ENCODE results near the gene RALGDS. TPM values are rescaled to one million over a fixed set of nuclear protein-coding genes. Genes with fewer than 3 reads are reported as not detected.

The RALGDS gene
- total RNA-seq, 2 experiments from 2014 or later = 23.8 to 28.2 TPM

DNA sequence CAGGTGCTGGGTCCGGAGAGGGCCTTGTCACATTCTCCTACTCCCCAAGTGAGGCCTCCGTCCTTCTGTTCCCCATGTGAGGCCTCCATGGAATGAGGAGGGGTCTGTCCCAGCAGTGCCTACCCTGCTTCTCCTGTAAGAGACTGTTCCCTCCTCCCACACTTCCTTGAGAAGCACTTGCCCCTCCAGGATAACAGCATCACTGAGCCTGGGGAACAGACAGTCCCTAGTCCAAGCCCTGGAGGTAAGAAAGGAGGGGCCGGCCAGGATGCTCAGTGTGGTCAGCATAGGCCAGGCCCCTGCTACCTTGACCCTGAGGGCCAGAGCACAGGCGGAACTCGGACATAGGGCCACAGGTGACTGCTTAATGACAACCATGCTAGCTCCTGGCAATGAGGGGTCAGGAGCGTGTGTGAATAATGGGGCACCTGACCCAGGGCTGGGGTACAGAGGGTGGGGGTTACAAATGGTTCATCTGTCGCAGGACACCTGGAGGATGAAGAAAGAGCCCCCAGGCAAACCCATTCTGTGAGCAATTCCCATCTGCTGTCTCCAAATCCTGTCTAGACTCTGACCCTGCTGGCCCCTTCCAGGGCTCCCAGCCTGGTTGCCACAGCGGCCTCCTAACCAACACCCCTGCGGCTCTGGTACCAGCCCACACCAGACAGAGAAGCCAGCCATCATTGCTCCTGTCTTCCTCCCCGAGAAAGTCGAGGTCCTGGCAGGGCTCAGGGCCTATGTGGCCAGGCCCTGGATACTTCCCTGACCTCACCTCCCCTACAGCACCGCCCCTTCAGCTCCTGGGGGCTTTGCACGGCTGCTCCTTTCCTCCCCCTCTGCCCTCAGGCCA lies 20.3 kb downstream of the RALGDS start:
- intact Hi-C loops (cut with micrococcal nuclease; ENCODE audit: unreplicated experiment) = no loop called here
- ChIA-PET CTCF (ENCODE audit: unreplicated experiment) (no interaction called here), POLR2A (no interaction called here)
- no peaks in the 10 kb centered on the region; the same call in 1 of the 2 replicates for H3K9me2 ChIP-seq (ENCODE audit: insufficient read depth, low read length)
- no peak overlapping the region for H3K27ac ChIP-seq (ENCODE audit: low read depth, low read length, poor library complexity, severe bottlenecking)
- H3K36me3 ChIP-seq (ENCODE audit: insufficient read depth, low read length) = peaks cover 70% of the 10 kb centered on the region
- H3K4me2 ChIP-seq (ENCODE audit: low read length) = no peak overlapping the region
- H3K79me2 ChIP-seq (ENCODE audit: insufficient read depth, low read depth, low read length) = no peaks in the 10 kb centered on the region
- peaks cover 10% of the 10 kb centered on the region; the same call in 1 of the 2 replicates for H3K9me3 ChIP-seq (ENCODE audit: low read length)
- H3K4me3 ChIP-seq (ENCODE audit: low read depth, low read length, poor library complexity, severe bottlenecking) = no peak overlapping the region
- TF ChIP-seq EZH2phosphoT487 (IDR thresholded peaks at IDR 0.05; ENCODE audit: borderline replicate concordance, low read depth, low read length) = no peak
- TF ChIP-seq, protein P1, sequence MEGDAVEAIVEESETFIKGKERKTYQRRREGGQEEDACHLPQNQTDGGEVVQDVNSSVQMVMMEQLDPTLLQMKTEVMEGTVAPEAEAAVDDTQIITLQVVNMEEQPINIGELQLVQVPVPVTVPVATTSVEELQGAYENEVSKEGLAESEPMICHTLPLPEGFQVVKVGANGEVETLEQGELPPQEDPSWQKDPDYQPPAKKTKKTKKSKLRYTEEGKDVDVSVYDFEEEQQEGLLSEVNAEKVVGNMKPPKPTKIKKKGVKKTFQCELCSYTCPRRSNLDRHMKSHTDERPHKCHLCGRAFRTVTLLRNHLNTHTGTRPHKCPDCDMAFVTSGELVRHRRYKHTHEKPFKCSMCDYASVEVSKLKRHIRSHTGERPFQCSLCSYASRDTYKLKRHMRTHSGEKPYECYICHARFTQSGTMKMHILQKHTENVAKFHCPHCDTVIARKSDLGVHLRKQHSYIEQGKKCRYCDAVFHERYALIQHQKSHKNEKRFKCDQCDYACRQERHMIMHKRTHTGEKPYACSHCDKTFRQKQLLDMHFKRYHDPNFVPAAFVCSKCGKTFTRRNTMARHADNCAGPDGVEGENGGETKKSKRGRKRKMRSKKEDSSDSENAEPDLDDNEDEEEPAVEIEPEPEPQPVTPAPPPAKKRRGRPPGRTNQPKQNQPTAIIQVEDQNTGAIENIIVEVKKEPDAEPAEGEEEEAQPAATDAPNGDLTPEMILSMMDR (conservative IDR thresholded peaks at IDR 0.05; ENCODE audit: low read length) = no peak
- DNase-seq (ENCODE audit: low spot score) = no peak
- no TSS peak for BruUV-seq (replicated peaks)
- H2AFZ ChIP-seq (ENCODE audit: low read length) = no peak overlapping the region
- no peaks in the 10 kb centered on the region for H4K20me1 ChIP-seq (ENCODE audit: insufficient read depth, low read length)
- H3K4me1 ChIP-seq (ENCODE audit: insufficient read depth, low read length, poor library complexity, severe bottlenecking) = no peaks in the 10 kb centered on the region

DNA sequence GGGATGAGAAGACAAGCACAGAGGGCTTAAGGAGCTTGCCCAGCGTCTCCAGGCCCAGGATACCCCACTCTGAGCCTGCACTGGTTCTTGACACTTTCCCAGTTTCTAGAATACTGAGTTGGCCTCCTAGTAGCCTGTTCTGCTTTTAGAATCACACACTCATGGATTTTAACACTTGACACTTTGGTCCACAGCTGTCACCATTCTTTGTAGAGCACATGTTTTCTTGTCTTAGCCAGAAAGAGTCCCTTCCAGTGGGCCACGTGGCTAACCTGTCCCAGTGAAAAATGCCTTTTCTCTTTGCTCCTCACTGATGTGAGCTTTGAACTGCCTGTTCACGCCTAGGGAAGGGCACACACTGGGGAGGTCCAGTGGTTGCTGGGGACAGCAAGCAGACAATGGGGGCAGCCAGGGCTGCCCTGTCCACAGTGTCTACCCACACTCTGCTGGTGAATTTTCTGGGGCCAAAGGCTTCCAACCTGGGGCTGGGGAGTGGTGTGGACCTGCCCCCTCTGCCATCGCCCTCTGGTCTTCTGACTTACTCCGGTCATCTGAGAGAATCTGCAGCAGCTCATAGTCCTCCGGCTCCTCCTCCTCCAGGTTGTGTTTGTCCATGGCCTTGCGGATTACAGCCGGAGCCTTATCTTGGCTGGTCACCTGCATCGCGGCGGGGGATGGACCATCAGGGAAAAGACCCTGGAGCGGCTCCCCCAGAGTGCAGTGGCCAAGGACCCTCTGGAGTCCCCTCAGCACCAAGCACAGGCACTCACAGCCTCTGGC lies 21.1 kb downstream of the RALGDS start:
- DNase-seq (ENCODE audit: low spot score) = no peak
- intact Hi-C loops (cut with micrococcal nuclease; ENCODE audit: unreplicated experiment) = no loop called here
- Histone ChIP-seq H3K4me3 (ENCODE audit: low read depth, low read length, poor library complexity, severe bottlenecking) (no peak overlapping the region), H2AFZ (ENCODE audit: low read length) (no peak overlapping the region), H3K36me3 (ENCODE audit: insufficient read depth, low read length) (peaks cover 70% of the 10 kb centered on the region), H3K79me2 (ENCODE audit: insufficient read depth, low read depth, low read length) (no peaks in the 10 kb centered on the region), H3K9me3 (ENCODE audit: low read length) (peaks cover 11% of the 10 kb centered on the region; the same call in 1 of the 2 replicates), H3K9me2 (ENCODE audit: insufficient read depth, low read length) (no peaks in the 10 kb centered on the region; the same call in 1 of the 2 replicates), H3K27ac (ENCODE audit: low read depth, low read length, poor library complexity, severe bottlenecking) (no peak overlapping the region), H3K4me2 (ENCODE audit: low read length) (no peak overlapping the region), H4K20me1 (ENCODE audit: insufficient read depth, low read length) (no peaks in the 10 kb centered on the region), H3K4me1 (ENCODE audit: insufficient read depth, low read length, poor library complexity, severe bottlenecking) (no peaks in the 10 kb centered on the region)
- no TSS peak for BruUV-seq (replicated peaks)
- TF ChIP-seq EZH2phosphoT487 (IDR thresholded peaks at IDR 0.05; ENCODE audit: borderline replicate concordance, low read depth, low read length) = no peak
- TF ChIP-seq, protein P1 (conservative IDR thresholded peaks at IDR 0.05; ENCODE audit: low read length) = no peak
- CTCF ChIA-PET (ENCODE audit: unreplicated experiment) = no interaction called here
- POLR2A ChIA-PET = no interaction called here

Data from OCI-LY7 (cell line).